Measurements from ENCODE around the gene OSBPL6. TPM values are rescaled to one million over a fixed set of nuclear protein-coding genes. Genes with fewer than 3 reads are reported as not detected.

The OSBPL6 gene
- total RNA-seq, 1 experiment from 2014 or later, result 4.6 TPM

- Histone ChIP-seq H4K5ac (ENCODE audit: insufficient read length, low read depth, low read length) (no peak overlapping the region), H3K27me3 (ENCODE audit: insufficient read depth, low read length) (no peaks in the 10 kb centered on the region), H2BK20ac (ENCODE audit: low read depth, low read length, poor library complexity, severe bottlenecking) (no peak overlapping the region), H3K14ac (ENCODE audit: insufficient read depth, low read length) (no peak overlapping the region), H3K4me1 (ENCODE audit: insufficient read depth, low read length) (no peaks in the 10 kb centered on the region), H3K56ac (ENCODE audit: insufficient read length, low read depth, low read length) (no peak overlapping the region), H2BK5ac (ENCODE audit: insufficient read length, low read length) (no peak overlapping the region), H4K91ac (ENCODE audit: insufficient read length, low read depth, low read length) (no peak overlapping the region), H3K79me2 (ENCODE audit: insufficient read depth, low read length) (no peaks in the 10 kb centered on the region), H2AK5ac (ENCODE audit: insufficient read length, low read length) (no peak overlapping the region), H2BK120ac (ENCODE audit: low read depth, low read length, poor library complexity, severe bottlenecking) (no peak overlapping the region), H3K27ac (ENCODE audit: insufficient read length, low read depth, low read length) (no peak overlapping the region), H2BK15ac (ENCODE audit: low read depth, low read length) (no peak overlapping the region), H3K18ac (ENCODE audit: insufficient read length, low read depth, low read length) (no peak overlapping the region), H4K8ac (replicated peaks; ENCODE audit: insufficient read length, low read depth, low read length) (no peak overlapping the region), H2AFZ (ENCODE audit: low read length) (no peak overlapping the region), H3K79me1 (ENCODE audit: insufficient read depth, low read depth, low read length, poor library complexity, severe bottlenecking) (no peaks in the 10 kb centered on the region), H3K9ac (ENCODE audit: extremely low read depth, insufficient read length, low read length) (no peak overlapping the region), H3K23me2 (ENCODE audit: insufficient read length, low read depth, low read length, poor library complexity, severe bottlenecking) (peaks cover 3% of the 10 kb centered on the region), H3T11ph (ENCODE audit: low read length) (no peak overlapping the region), H3K4ac (ENCODE audit: low read depth, low read length) (no peak overlapping the region), H4K20me1 (ENCODE audit: control insufficient read depth, insufficient read depth, insufficient read length) (no peaks in the 10 kb centered on the region), H3K9me3 (ENCODE audit: control insufficient read depth, low read depth, low read length) (no peaks in the 10 kb centered on the region), H3K23ac (ENCODE audit: insufficient read length, low read depth, low read length) (no peak overlapping the region), H3K4me2 (ENCODE audit: insufficient read depth, insufficient read length, low read length) (no peak overlapping the region), H2BK12ac (ENCODE audit: insufficient read length, low read depth, low read length) (no peak overlapping the region)
- no peak for DNase-seq
- no peaks in the 10 kb centered on the region for H3K9me3 Mint-ChIP-seq
- peaks cover 10 to 12% of the 10 kb centered on the region in 2 experiments for H3K4me1 Mint-ChIP-seq
- no peak; the same call in 2 of the 3 replicates for TF ChIP-seq CTCF (conservative IDR thresholded peaks at IDR 0.05)
- no peaks in the 10 kb centered on the region for H3K27me3 Mint-ChIP-seq (ENCODE audit: low read depth)
- no peak overlapping the region for H3K27ac Mint-ChIP-seq
- WGBS (ENCODE audit: extremely low coverage, insufficient read length, low lambda C conversion rate), result no CpG with 5 or more reads among the region's 1 CpG
- no peaks in the 10 kb centered on the region; a peak in 1 of 7 replicates for H3K36me3 Mint-ChIP-seq (ENCODE audit: insufficient read depth in 1 of 3, low read depth in 3 of 3)
- H3K4me3 Mint-ChIP-seq, result no peak overlapping the region
Measured at GRCh38 chr2:178419123-178419522, 224.8 kb downstream of the OSBPL6 start.

Data from H9 (cell line).